Measurements from ENCODE around the gene NOTCH4.
"Not testable (repeated sequence)": the region's sequence is repeated elsewhere in the genome, so short reads cannot be mapped to it uniquely, and the experiment has no call there.

NOTCH4 gene

DNA sequence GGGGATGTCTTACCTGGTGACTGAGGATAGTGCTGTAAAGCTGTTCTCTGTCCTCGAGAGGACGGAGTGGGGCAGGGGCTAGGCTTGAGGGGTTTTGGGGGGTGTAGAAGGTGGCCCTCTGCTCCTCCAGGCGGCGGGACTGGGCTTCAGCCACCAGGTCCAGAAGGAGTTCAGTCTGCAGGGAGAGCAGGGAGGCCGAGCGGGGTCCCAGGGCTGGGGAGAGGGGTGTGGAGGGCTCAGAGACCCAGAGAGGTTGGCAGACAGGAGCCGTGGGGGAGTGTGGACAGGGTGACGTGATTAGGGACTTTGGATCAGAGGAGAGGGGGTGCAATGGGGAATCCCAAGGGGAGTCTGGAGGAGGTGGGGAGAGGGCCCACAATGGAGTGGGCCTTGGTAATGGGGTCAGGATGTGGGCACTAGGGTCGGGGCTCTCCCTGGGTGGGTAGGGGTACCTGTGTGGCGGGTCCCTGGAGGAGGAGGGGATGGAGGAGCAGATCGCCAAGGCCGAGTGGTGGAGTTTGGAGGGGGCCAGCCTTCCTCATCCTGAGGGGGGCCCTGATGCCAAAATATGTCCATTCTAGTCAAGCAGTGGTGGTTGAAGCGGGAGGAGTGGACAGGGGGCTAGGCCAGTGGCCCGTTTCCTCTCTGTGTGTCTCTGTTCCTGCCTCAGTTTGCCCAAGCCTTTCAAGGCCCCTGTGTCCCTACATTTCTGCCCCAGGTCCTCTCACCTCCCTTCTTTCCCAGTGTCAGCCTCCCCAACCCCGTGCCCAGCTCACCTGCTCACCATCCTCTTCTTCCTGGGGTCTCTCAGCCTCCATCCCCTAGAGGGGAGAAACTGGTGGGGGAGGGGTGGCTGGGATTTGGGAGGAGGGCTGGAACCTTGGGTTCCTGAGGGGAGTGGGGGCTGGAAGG lies 31.9 kb downstream of the NOTCH4 start:
- DNase-seq = no peak

DNA sequence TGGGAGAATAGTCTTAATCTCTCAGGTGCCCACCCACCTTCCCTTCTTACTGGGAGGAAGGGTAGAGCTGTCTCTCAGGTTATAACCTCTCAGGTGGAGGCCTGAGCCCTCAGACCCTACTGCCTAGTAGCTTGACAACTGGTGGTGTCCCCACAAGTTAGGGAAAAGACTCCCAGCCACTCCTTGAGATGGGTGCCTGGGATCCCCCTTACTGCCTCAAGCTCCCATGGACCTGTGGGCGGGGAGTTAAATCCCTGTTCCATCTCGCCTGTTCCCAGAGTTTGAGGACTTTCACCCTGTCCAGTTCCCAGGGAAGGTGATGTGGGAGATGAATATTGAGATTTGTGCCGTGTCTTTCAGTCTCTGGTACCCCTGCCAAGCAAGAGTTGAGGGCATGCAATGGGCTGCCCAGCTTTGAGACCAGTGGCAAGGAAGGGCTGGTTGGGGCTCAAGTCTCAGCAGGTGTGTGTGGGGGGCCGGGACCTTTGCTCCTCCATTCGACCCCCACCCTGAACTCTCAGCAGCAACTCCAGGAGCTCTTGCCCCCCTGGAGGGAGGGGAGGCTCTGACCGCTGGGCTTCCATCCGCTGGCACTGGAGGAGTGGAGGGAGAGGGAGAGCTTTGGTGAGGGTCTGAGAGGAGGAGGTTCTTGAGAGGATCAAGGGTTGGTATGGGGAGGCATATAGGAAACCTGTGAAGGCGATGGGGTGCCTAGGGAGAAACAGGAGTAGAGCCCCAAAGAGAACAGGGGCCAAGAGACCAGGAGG lies 32.8 kb downstream of the NOTCH4 start:
- DNase-seq = no peak

- DNase-seq = peak; percentile 96
Measured at GRCh38 chr6:32190054-32190851, 33.6 kb downstream of the NOTCH4 start, which contains the start of gene PBX2. Gene PBX2 (minus strand): TSS chr6:32190202. CDS start chr6:32189915, 287 bp downstream.

GRCh38 chr6:32189742-32190053 lies 34.2 kb downstream of the NOTCH4 start:
- peak; percentile 38 for DNase-seq

DNA sequence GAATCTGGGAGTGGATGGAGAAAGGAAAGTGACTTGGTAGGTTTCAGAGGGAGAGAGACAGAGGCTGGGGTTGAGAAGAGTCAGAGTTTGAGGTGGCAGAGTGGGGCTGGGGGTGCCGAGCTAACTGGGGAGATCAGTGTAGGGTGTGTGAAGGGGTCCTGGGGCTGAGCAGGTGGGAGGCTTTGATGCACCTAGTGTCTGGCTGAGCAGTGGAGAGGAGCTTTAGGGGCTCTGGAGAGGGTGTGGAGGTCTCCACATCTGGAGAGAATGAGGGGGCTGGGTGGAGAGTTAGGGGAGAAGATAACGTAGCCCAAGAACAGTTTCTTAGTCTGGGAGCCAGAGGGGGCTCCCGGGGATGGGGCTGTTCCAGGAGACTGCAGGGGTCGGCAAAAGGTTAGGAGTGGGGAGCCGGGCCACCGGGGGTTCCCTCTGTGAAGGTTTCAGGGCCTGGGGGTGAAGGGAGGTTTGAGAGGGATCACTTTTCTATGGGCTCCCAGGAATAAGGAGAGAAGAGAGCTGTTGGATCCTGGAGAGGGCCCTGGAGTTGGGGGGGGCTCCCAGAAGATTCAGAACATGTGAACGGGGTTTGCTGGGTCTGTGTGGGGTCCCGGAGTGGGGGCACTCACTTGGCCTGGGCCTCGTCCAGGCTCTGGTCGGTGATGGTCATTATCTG lies 34.7 kb downstream of the NOTCH4 start:
- DNase-seq = no peak

DNA sequence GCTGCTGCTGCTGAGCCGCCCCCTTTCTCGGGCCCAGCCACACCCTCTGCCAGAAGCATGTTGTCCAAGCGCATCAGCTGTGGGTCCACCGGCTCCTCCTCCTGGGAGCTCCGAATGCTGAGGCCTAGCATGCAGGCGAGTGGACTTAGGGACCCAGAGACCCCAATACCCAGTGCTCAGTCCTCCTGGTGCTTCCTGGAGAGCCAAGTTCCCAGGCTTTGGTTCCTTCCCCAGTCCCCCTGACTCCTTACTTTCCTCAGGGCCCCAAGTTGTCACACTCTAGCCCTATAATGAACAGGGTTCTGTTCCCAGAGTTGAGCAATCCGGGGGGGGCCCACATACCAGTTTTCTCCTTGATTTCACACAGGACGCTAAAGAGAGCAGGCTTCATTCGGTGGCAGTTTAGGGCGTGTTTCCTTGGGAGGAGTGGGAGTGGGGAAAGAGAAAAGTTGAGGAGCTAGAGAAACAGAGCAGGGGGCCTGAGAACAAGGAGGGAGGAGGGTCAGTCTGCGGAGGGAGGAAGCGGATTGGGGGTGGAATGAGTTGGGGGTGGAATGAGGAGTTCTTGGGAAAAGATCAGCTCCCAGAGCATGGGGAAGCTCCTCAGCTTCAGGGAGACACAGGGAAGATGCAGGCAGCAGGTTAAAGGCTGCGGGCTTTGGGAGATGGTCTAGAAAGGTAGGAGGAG lies 35.3 kb downstream of the NOTCH4 start:
- no peak for DNase-seq

GRCh38 chr6:32187725-32188380 lies 36.0 kb downstream of the NOTCH4 start:
- not testable (repeated sequence) for DNase-seq

DNA sequence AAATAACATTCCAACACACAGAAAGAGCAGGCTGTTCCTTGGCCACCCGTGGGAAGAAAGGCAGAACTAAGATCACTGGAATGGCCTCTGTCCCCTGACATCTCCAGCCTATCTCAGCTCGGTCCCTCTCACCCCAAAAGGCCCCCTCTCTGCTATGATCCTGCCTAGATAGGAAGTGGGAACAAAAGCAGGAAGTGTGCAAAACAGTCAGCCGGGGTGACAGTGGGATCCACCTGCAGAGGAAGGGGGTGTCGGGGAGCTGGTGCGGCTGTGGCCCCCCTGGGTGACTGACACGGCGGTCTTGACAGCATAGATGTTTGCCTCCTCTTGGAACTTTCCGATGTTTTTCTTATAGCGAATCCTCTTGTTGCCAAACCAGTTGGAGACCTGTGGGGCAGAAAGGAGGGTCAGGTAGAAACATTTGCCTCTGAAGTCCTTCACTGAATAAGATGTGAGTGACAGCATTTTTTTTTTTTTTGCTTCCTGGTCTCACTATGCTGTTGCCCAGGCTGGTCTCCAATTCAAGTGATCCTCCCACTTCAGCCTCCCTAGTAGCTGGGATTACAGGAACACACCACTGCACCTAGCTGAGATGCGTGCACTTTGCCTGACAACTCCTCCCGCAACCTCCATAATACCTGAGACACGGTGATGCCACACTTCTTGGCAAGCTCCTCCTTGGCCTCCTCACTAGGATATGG lies 36.7 kb downstream of the NOTCH4 start:
- DNase-seq = no peak

- DNase-seq = not testable (repeated sequence)
Measured at GRCh38 chr6:32186151-32186840, 37.6 kb downstream of the NOTCH4 start.

GRCh38 chr6:32185681-32186131 lies 38.2 kb downstream of the NOTCH4 start:
- DNase-seq = peak; percentile 63

DNA sequence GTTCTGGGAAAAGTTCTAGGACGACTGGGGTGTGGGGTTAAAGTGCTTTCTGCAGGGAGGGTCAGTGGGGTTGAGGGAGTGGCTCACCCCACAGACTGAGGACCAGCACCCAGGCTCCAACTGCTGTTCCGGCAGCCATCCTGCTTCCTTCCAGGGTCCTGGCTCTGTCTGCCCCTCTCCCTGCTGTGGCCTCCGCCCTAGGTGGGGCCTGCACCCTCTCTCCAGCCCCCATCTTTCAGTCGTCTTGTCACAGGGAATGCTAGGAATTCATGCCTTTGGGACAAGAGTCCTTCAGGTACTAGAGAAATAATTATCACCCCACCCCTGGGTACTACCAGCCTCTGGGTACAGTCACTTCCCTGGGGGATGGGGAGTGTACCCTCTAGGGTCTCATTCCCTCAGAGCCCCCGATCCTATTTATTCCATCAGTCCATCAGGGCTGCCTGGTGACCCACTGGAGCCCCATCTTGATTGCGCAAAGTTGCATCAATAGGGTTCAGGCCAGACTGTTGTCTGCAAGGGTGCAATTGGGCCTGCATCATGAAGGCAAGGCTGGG lies 39.7 kb downstream of the NOTCH4 start, which contains the start of gene AGER:
Gene AGER (minus strand): TSS at position 170 of the 557 bp plus-strand sequence. CDS start 31 bp downstream, at position 139.
- DNase-seq = no peak

- no peak for DNase-seq
Measured at GRCh38 chr6:32183483-32184083, 40.3 kb downstream of the NOTCH4 start.

DNA sequence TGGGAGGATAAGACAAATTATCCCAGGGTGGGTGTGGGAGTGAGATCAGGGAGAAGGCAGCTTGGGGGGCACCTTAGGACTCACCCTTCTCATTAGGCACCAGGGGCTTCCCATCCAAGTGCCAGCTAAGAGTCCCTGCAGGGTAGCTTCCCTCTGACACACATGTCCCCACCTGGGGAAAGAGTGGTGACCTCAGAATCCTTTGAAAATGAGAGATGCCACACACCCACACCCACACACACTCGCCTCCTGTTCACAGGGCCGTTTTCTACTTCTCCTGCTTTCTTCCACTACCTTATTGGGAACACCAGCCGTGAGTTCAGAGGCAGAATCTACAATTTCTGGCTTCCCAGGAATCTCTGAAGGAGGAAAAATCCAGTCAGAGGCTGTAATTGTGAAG lies 40.8 kb downstream of the NOTCH4 start:
- DNase-seq = no peak

DNA sequence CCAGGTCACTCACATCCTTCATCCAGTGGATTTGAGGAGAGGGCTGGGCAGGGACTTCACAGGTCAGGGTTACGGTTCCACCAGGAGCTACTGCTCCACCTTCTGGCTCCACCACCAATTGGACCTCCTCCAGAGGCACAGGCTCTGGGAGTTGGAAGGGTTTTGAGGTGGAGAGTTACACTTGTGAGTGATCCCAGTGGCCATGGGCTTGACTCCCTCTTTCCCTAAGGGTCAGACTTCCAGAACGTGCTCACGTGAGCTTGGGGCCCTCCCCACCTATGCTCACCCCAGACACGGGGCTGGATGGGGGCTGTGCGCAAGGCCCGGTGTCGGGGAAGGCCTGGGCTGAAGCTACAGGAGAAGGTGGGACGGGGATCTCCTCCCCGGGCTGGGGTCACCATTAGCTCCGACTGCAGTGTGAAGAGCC lies 41.3 kb downstream of the NOTCH4 start:
- no peak for DNase-seq

GRCh38 chr6:32181915-32182529 lies 41.8 kb downstream of the NOTCH4 start:
- DNase-seq = no peak

GRCh38 chr6:32181148-32181702 lies 42.6 kb downstream of the NOTCH4 start:
- no peak for DNase-seq

DNA sequence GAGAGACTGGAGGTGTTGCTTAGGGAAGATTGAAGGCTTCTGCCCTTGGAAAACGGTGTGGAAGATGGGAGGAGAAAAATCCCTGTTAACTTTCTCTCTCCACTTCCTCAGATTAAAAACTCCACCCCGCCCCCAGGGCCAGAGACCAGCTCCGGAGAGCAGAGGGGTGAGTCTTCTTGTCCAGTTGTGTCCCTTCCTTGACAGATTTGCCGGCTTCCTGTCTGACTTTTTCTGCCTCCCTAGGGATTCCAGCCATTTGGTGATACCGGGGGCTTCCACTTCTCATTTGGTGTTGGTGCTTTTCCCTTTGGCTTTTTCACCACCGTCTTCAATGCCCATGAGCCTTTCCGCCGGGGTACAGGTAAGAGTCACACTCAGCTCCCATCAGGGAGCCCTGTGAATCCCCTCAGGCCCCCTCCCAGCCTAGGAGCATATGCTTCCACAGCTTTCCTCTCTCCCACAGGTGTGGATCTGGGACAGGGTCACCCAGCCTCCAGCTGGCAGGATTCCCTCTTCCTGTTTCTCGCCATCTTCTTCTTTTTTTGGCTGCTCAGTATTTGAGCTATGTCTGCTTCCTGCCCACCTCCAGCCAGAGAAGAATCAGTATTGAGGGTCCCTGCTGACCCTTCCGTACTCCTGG lies 44.0 kb downstream of the NOTCH4 start:
- no peak for DNase-seq
